Measurements from ENCODE around the gene NUDT2.

GRCh38 chr9:34317436-34317835, 11.9 kb upstream of the NUDT2 start:
- TF ChIP-seq CTCF (IDR thresholded peaks at IDR 0.05) (no peak), EP300 (IDR thresholded peaks at IDR 0.05) (no peak), POLR2A (IDR thresholded peaks at IDR 0.05; ENCODE audit: low read depth) (no peak)

Data from esophagus muscularis mucosa (tissue), 4 donors.